K562 (cell line): ENCODE data around the gene SEMA6C. TPM values are rescaled to one million over a fixed set of nuclear protein-coding genes. Genes with fewer than 3 reads are reported as not detected.

Experiments used
- ATAC-seq: fragments of 200-7000 bp; cut with Tn5 transposase; 3 replicates; pipeline ENCODE4 v1.9.1; 2020; ENCODE audit warnings: moderate library complexity
- BruUV-seq: library from RNA; stranded (reverse); fragments of 400-500 nt; replicated peaks from 2 replicates; lab custom pipeline; 2021; lab: Mats Ljungman, UMichigan
- CTCF ChIA-PET: fragments of 300-600 bp; formaldehyde crosslinking; extraction: SDS; loops from one replicate; lab custom pipeline; 2021; ENCODE audit warnings: low intra/inter-chr PET ratio; lab: Yijun Ruan, JAX
- POLR2A ChIA-PET: fragments of 300-600, 350-650 bp; sonication (Branson Sonifier 250); formaldehyde crosslinking; extraction: SDS; loops from one replicate; lab custom pipeline; 2021; ENCODE audit warnings: antibody characterized with exemption, inconsistent platforms; lab: Yijun Ruan, JAX
- DNase-seq, 4 experiments: peaks; one replicate each; pipeline versions ENCODE4 v3.0.0 to v3.0.0-alpha.2; 2011 to 2018; ENCODE audit warnings: low spot score in 3 of 4, mixed read lengths in 3 of 4; ENCODE audit errors: extremely low read depth in 1 of 4
- FAIRE-seq: peaks from 2 replicates; lab custom pipeline; 2011; peaks lifted over from hg19 to GRCh38; lab: Jason Lieb, UNC
- H2AFZ ChIP-seq: 2 replicates; pipeline ENCODE4 v1.6.0; 2011; ENCODE audit warnings: low read depth, low read length, control low read depth, inconsistent platforms
- H3K27ac ChIP-seq: fragments of 200-600 bp; 3 replicates; pipeline ENCODE4 v1.8.0; 2011; ENCODE audit warnings: low read depth, mild to moderate bottlenecking, control low read depth, inconsistent platforms, low read length, moderate library complexity, mixed read lengths; ENCODE audit errors: extremely low read depth
- H3K27me3 ChIP-seq, 2 experiments: fragments of 300-600 bp in 1 of 2; 2 replicates in 1 of 2; 3 replicates in 1 of 2; pipeline versions ENCODE4 v1.6.0 to v1.8.0; 2011; ENCODE audit warnings: inconsistent platforms in 2 of 2, low read length in 2 of 2, mild to moderate bottlenecking in 1 of 2, mixed read lengths in 1 of 2, moderate library complexity in 1 of 2; ENCODE audit not compliant: control insufficient read depth in 2 of 2, insufficient read depth in 2 of 2
- H3K36me3 ChIP-seq: fragments of 300-600 bp; 3 replicates; pipeline ENCODE4 v1.8.0; 2011; ENCODE audit warnings: mild to moderate bottlenecking, low read length, inconsistent platforms; ENCODE audit not compliant: control insufficient read depth, insufficient read depth
- H3K4me1 ChIP-seq, 2 experiments: fragments of 200-600 bp in 1 of 2; replicated peaks in 1 of 2; 2 replicates in 1 of 2; 3 replicates in 1 of 2; pipeline versions ENCODE4 v1.5.1 to v1.8.0; 2011; ENCODE audit warnings: inconsistent platforms in 2 of 2, low read length in 2 of 2, mild to moderate bottlenecking in 1 of 2, mixed read lengths in 1 of 2, moderate library complexity in 1 of 2; ENCODE audit not compliant: control insufficient read depth in 2 of 2, insufficient read depth in 2 of 2
- H3K4me2 ChIP-seq: 2 replicates; pipeline ENCODE4 v1.6.1; 2011; ENCODE audit warnings: low read length, control low read depth, inconsistent platforms, mixed read lengths; ENCODE audit not compliant: insufficient read depth
- H3K4me3 ChIP-seq: fragments of 200-600 bp; sonication (generic), shearing (Covaris generic); 2 replicates; pipeline ENCODE4 v1.5.1; 2016; ENCODE audit warnings: control low read depth, inconsistent platforms
- H3K79me2 ChIP-seq: fragments of 200-600 bp; 3 replicates; pipeline ENCODE4 v1.8.0; 2011; ENCODE audit warnings: low read length, inconsistent platforms; ENCODE audit not compliant: control insufficient read depth, insufficient read depth
- H3K9ac ChIP-seq, 2 experiments: 2 replicates each; pipeline versions ENCODE4 v1.6.0 to v1.6.1; 2011; ENCODE audit warnings: low read depth in 2 of 2, low read length in 2 of 2, control low read depth in 1 of 2, inconsistent platforms in 1 of 2, mild to moderate bottlenecking in 1 of 2, mixed read lengths in 1 of 2; ENCODE audit not compliant: insufficient read depth in 1 of 2
- H3K9me1 ChIP-seq: one replicate; pipeline ENCODE4 v1.6.0; 2011; ENCODE audit warnings: inconsistent platforms, mild to moderate bottlenecking, low read length, moderate library complexity; ENCODE audit not compliant: control insufficient read depth, insufficient read depth
- H3K9me3 ChIP-seq: replicated peaks from 2 replicates; pipeline ENCODE4 v1.5.1; 2011; ENCODE audit warnings: low read depth, low read length, inconsistent platforms; ENCODE audit not compliant: control insufficient read depth, insufficient read depth
- H4K20me1 ChIP-seq: replicated peaks from 2 replicates; pipeline ENCODE4 v1.6.1; 2011; ENCODE audit warnings: low read length, inconsistent platforms, mixed read lengths; ENCODE audit not compliant: control insufficient read depth, insufficient read depth
- ATF3 ChIP-seq, 2 experiments: fragments of 450-650 bp in 1 of 2; sonication (generic) in 1 of 2; formaldehyde crosslinking in 1 of 2; IDR thresholded peaks in 1 of 2; conservative IDR thresholded peaks in 1 of 2; 2 replicates each; pipeline versions ENCODE4 v1.6.1 to v1.8.1; 2016 to 2023; ENCODE audit warnings: mild to moderate bottlenecking in 2 of 2, moderate library complexity in 2 of 2, inconsistent platforms in 1 of 2, missing genetic modification reagents in 1 of 2
- FOSL1 ChIP-seq: fragments of 200-800 bp; sonication (Bioruptor generic); conservative IDR thresholded peaks from 2 replicates; pipeline ENCODE4 v1.6.1; 2016; ENCODE audit warnings: missing genetic modification characterization, missing compliant biosample characterization
- FOXK1 ChIP-seq: sonication (generic); formaldehyde crosslinking; IDR thresholded peaks from 2 replicates; pipeline ENCODE4 v1.8.0; 2022; ENCODE audit warnings: missing genetic modification reagents, mild to moderate bottlenecking, borderline replicate concordance
- FOXP4 ChIP-seq: sonication (generic); formaldehyde crosslinking; IDR thresholded peaks from 2 replicates; pipeline ENCODE4 v1.8.0; 2022; ENCODE audit warnings: mild to moderate bottlenecking, missing genetic modification reagents, borderline replicate concordance
- HDAC1 ChIP-seq, 2 experiments: fragments of 450-650 bp; IDR thresholded peaks; 2 replicates each; pipeline ENCODE4 v1.6.1; 2016 to 2017; ENCODE audit warnings: inconsistent platforms in 1 of 2, mild to moderate bottlenecking in 1 of 2, moderate library complexity in 1 of 2
- JUND ChIP-seq, 2 experiments: IDR thresholded peaks; 2 replicates in 1 of 2; 3 replicates in 1 of 2; pipeline ENCODE4 v1.6.1; 2011; ENCODE audit warnings: borderline replicate concordance in 2 of 2, low read depth in 2 of 2, low read length in 2 of 2, improper control_type of control experiment in 1 of 2, missing biosample characterization in 1 of 2, missing genetic modification characterization in 1 of 2, missing genetic modification reagents in 1 of 2
- MTA3 ChIP-seq: fragments of 450-650 bp; formaldehyde crosslinking; IDR thresholded peaks from 2 replicates; pipeline ENCODE4 v1.6.1; 2017; ENCODE audit warnings: mild to moderate bottlenecking, borderline replicate concordance
- NFATC3 ChIP-seq: fragments of 450-650 bp; IDR thresholded peaks from 2 replicates; pipeline ENCODE4 v1.6.1; 2017; ENCODE audit warnings: mild to moderate bottlenecking
- NR2C1 ChIP-seq, 2 experiments: fragments of 450-650 bp; IDR thresholded peaks; 2 replicates each; pipeline ENCODE4 v1.6.1; 2017; ENCODE audit warnings: mild to moderate bottlenecking in 2 of 2, antibody characterized with exemption in 1 of 2, inconsistent platforms in 1 of 2, missing compliant biosample characterization in 1 of 2, missing genetic modification characterization in 1 of 2
- POLR3G ChIP-seq: IDR thresholded peaks from 2 replicates; pipeline ENCODE4 v1.6.1; 2011; ENCODE audit not compliant: insufficient read length, insufficient replicate concordance; ENCODE audit errors: extremely low read depth
- SRSF7 ChIP-seq: fragments of 200-400 bp; formaldehyde crosslinking; optimal IDR thresholded peaks from 2 replicates; pipeline ENCODE3; 2017; ENCODE audit warnings: mild to moderate bottlenecking, low read depth, low read length
- ZNF444 ChIP-seq: fragments of 250-450 bp; sonication (Bioruptor Pico); IDR thresholded peaks from 2 replicates; pipeline ENCODE4 v1.4.0; 2020; ENCODE audit warnings: mild to moderate bottlenecking, moderate library complexity
- ZNF717 ChIP-seq: fragments of 250-450 bp; sonication (Bioruptor Pico); IDR thresholded peaks from 2 replicates; pipeline ENCODE4 v1.5.0; 2021
- WGBS: fragments of 100-300 bp; shearing (Covaris generic); methylation state at CpG from one replicate; pipeline ENCODE4 v1.1.6; 2016; ENCODE audit warnings: low coverage, mixed read lengths; ENCODE audit not compliant: insufficient coverage; ENCODE audit errors: missing lambda C conversion rate; 5-methylcytosine and 5-hydroxymethylcytosine counted together
- in situ Hi-C: fragments of 300-500 bp; cut with MboI; formaldehyde crosslinking; loops from 4 replicates; pipeline ENCODE4 v1.15.0; 2018; ENCODE audit warnings: inconsistent platforms, mixed read lengths
- intact Hi-C: fragments of 100-400 bp; cut with micrococcal nuclease; formaldehyde crosslinking; loops from 2 replicates; pipeline ENCODE4 v1.14.2; 2022
- polyA plus RNA-seq, 8 experiments: library from polyadenylated mRNA; depleted of rRNA in 4 of 8; stranded (reverse) in 5 of 8; unstranded in 3 of 8; fragments of >200 nt; fragmentation: Nextera tagmentation in 2 of 8; fragmentation: Illumina TruSeq in 1 of 8; extraction: Ambion mirVana in 2 of 8; extraction: Trizol in 1 of 8; gene quantifications; 2 replicates each; pipeline versions ENCODE4 v1.2.1 to v1.2.3, GENCODE V29; 2011 to 2014; ENCODE audit warnings: inconsistent platforms in 1 of 8, missing spikeins in 1 of 8
- total RNA-seq, 7 experiments: library from RNA; depleted of rRNA in 6 of 7; stranded (reverse); fragments of >200 nt in 6 of 7; fragmentation: Illumina TruSeq in 2 of 7; extraction: Trizol in 2 of 7; gene quantifications; 2 replicates each; pipeline versions ENCODE4 v1.2.1 to v1.2.3, GENCODE V29; 2011 to 2021; ENCODE audit warnings: low replicate concordance in 1 of 7

Gene SEMA6C
- total and polyA plus RNA-seq, 9 of the 15 experiments (the other 6 are each of a cell fraction or from before 2014, with no cell fraction given): 0.03 to 4.6 (median 0.95) TPM

GRCh38 chr1:151108331-151108730 is 38.1 kb downstream of the SEMA6C start:
- BruUV-seq: no TSS peak
- in situ Hi-C loops: no loop called here
- H3K4me2 ChIP-seq: no peak overlapping the region
- CTCF ChIA-PET: no interaction called here
- DNase-seq: peak in 1 of 4 experiments; percentile 15
- TF ChIP-seq POLR3G: no peak
- no peak for TF ChIP-seq FOXK1 (CRISPR knock-in tag)
- TF ChIP-seq ZNF717 (CRISPR knock-in tag): no peak
- TF ChIP-seq MTA3: no peak
- TF ChIP-seq JUND (IDR thresholded peaks at IDR 0.05; ENCODE audit: borderline replicate concordance, low read depth, low read length): peak; percentile 59
- peak; percentile 45; the same call in 1 of the 3 replicates for TF ChIP-seq JUND (tag; IDR thresholded peaks at IDR 0.05; ENCODE audit: borderline replicate concordance, low read depth, low read length)
- no peak for TF ChIP-seq HDAC1 (IDR thresholded peaks at IDR 0.05)
- TF ChIP-seq ATF3 (IDR thresholded peaks at IDR 0.05): peak; percentile 84
- TF ChIP-seq ATF3 (CRISPR knock-in tag; conservative IDR thresholded peaks at IDR 0.05): no peak
- TF ChIP-seq NR2C1 (IDR thresholded peaks at IDR 0.05): no peak
- TF ChIP-seq NR2C1 (tag; IDR thresholded peaks at IDR 0.05): no peak
- no peak for TF ChIP-seq SRSF7
- TF ChIP-seq ZNF444 (CRISPR knock-in tag): no peak
- peak; percentile 38 for TF ChIP-seq FOSL1 (tag)
- TF ChIP-seq NFATC3: no peak
- no peak for TF ChIP-seq FOXP4
- no peak for FAIRE-seq
- POLR2A ChIA-PET: interaction anchor here (2.3 kb wide), 1 partner anchor 12 kb away, joined by 8 read pairs; no protein-coding TSS in a partner anchor
- ATAC-seq: peak; percentile 35; the same call in 1 of the 3 replicates
- no peaks in the 10 kb centered on the region for H4K20me1 ChIP-seq
- no peak overlapping the region for H3K27ac ChIP-seq
- H3K4me3 ChIP-seq: no peak overlapping the region
- no peaks in the 10 kb centered on the region for H3K36me3 ChIP-seq
- H3K9me3 ChIP-seq: no peaks in the 10 kb centered on the region
- no peaks in the 10 kb centered on the region for H3K9me1 ChIP-seq
- 61% methylated on average over 5 of the region's 5 CpGs for WGBS
- H2AFZ ChIP-seq: no peak overlapping the region
- H3K27me3 ChIP-seq: no peaks in the 10 kb centered on the region
- intact Hi-C loops: no loop called here
- no peak overlapping the region for H3K9ac ChIP-seq
- H3K4me1 ChIP-seq: no peaks in the 10 kb centered on the region
- no peaks in the 10 kb centered on the region for H3K79me2 ChIP-seq
